ENCODE measurements around the gene HPCA. TPM values are rescaled to one million over a fixed set of nuclear protein-coding genes. Genes with fewer than 3 reads are reported as not detected.

The HPCA gene
- total RNA-seq (2014; rRNA removed; shearing (Covaris generic)) (not detected in 2 replicates), polyA plus RNA-seq (2016; fragmentation: Nextera tagmentation; extraction: Ambion mirVana) (not detected in 2 replicates)

DNA sequence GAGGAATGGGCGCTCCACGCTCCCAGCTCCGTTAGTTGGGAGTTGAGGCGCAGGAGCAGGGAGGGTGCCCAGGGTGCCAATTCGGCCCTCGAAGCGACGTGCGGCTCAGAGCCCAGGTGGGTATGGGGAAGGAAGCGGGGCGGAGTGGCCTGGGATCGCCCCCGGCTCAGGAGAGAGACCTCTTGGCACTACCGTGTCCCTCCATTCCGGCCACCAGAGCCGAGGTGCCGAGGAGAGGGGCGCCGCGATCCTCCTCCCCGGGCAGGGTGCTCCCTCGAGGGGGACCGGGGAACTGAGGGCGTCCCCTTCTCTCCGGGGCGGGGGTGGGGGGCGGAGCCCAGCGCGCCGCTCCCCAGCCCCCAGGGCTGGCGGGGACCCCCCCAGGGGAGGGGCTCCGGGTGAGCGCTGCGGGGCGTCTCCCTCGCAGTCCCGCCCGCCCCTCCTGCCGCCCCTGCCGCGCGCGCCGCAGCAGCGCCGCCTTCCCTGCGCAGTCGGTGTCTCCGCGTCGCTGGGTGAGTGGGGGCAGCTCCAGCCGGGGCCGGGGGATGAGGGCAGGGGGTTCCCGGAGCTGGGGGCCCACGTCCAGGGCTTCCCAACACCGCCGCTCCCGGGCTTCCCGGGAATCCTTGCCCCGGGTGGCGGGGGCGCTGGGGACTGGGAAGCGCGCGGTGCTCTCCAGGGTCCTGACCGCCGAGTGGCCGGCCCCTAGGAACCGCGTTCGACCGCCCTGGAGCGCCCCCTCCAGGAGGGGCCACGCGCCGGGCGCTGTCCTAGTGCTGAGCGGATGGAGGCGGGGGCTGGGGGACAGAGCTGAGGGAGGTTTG, at the start of gene HPCA:
Gene HPCA, plus strand, starts transcription at position 488 of the 824 bp plus-strand sequence. CDS start 2,408 bp downstream, outside the sequence.
- Histone ChIP-seq H3F3A (ENCODE audit: insufficient read depth) (no peaks in the 10 kb centered on the region), H2AFZ (no peak within 1 kb of the TSS), H3K4me3 (no peak within 1 kb of the TSS), H3K79me2 (ENCODE audit: insufficient read depth) (no peaks in the 10 kb centered on the region), H3K27ac (no peak within 1 kb of the TSS), H3K9me2 (ENCODE audit: insufficient read depth) (no peaks in the 10 kb centered on the region), H3K9ac (no peak within 1 kb of the TSS), H3K4me1 (ENCODE audit: insufficient read depth) (no peaks in the 10 kb centered on the region), H3K36me3 (ENCODE audit: low read depth) (no peaks in the 10 kb centered on the region), H3K4me2 (ENCODE audit: unreplicated experiment) (no peak within 1 kb of the TSS), H4K20me1 (ENCODE audit: insufficient read depth) (no peaks in the 10 kb centered on the region), H3K9me3 (ENCODE audit: low read depth) (no peaks in the 10 kb centered on the region), H3K27me3 (replicated peaks; ENCODE audit: insufficient read depth) (peaks cover 16% of the 10 kb centered on the region; the same call in 1 of the 2 replicates)
- in situ Hi-C loops (cut with MboI) = no loop called here
- TF ChIP-seq EZH2phosphoT487 (IDR thresholded peaks at IDR 0.05; ENCODE audit: insufficient read depth, low read depth) = no peak
- TF ChIP-seq EZH2 (IDR thresholded peaks at IDR 0.05; ENCODE audit: insufficient read depth, poor library complexity, severe bottlenecking) = no peak
- DNase-seq = peak; percentile 81
- WGBS, 2 experiments (ENCODE audit: low coverage in 1 of 2, low lambda C conversion rate in 2 of 2, missing lambda C conversion rate in 2 of 2) = 2 to 5% methylated on average over 4 to 37 of the region's 79 CpGs

DNA sequence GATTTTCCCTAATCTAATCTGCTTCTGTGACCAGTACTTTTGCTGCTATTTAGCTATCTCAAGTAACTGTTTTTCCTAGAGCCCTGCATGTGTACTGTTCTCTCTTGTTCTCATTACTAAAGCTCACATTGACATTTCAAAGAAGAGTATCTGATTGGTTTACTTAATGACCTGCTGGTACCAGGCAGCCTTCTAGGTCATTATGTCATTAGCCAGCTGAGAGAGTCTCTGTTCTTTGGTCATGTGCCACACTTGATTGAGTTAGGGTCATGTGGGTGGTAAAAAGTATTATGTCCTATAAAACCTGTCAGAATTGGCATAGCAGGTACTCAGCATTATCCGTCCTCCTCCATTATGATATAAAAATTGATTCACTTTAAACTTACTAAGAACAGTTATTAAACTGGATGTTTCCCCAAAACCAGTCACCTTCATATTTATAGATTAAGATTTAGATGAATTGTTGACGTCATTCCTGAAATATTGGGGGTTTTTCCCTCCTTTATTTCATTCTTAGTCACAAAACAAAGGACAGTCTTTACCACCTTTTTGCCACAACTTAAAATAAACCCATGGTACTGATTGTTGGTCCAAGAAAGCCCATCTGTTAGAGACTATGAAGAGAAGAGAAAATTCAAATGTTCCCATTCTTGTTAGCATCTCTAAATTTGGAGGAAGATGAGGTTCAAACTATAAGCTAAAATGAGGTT, 37.8 kb upstream of the HPCA start:
- H3K9ac ChIP-seq = no peak overlapping the region
- H3K9me2 ChIP-seq (ENCODE audit: insufficient read depth) = no peaks in the 10 kb centered on the region
- WGBS, 2 experiments (ENCODE audit: low coverage in 1 of 2, low lambda C conversion rate in 2 of 2, missing lambda C conversion rate in 2 of 2) = 48 to 52% methylated on average over 2 of the region's 2 CpGs
- DNase-seq = no peak
- TF ChIP-seq EZH2 (IDR thresholded peaks at IDR 0.05; ENCODE audit: insufficient read depth, poor library complexity, severe bottlenecking) (no peak), EZH2phosphoT487 (IDR thresholded peaks at IDR 0.05; ENCODE audit: insufficient read depth, low read depth) (no peak)
- H4K20me1 ChIP-seq (ENCODE audit: insufficient read depth) = no peaks in the 10 kb centered on the region
- in situ Hi-C loops (cut with MboI) = no loop called here
- H2AFZ ChIP-seq = no peak overlapping the region
- H3K4me3 ChIP-seq = no peak overlapping the region
- 0 out of 2 replicates have a peak, but pooled peaks cover 10% of the 10 kb centered on the region for H3K36me3 ChIP-seq (ENCODE audit: low read depth)
- no peaks in the 10 kb centered on the region for H3K4me1 ChIP-seq (ENCODE audit: insufficient read depth)
- H3K27me3 ChIP-seq (replicated peaks; ENCODE audit: insufficient read depth) = no peaks in the 10 kb centered on the region
- no peak overlapping the region for H3K27ac ChIP-seq
- no peaks in the 10 kb centered on the region for H3F3A ChIP-seq (ENCODE audit: insufficient read depth)
- H3K4me2 ChIP-seq (ENCODE audit: unreplicated experiment) = no peak overlapping the region
- H3K79me2 ChIP-seq (ENCODE audit: insufficient read depth) = no peaks in the 10 kb centered on the region
- H3K9me3 ChIP-seq (ENCODE audit: low read depth) = no peaks in the 10 kb centered on the region

DNA sequence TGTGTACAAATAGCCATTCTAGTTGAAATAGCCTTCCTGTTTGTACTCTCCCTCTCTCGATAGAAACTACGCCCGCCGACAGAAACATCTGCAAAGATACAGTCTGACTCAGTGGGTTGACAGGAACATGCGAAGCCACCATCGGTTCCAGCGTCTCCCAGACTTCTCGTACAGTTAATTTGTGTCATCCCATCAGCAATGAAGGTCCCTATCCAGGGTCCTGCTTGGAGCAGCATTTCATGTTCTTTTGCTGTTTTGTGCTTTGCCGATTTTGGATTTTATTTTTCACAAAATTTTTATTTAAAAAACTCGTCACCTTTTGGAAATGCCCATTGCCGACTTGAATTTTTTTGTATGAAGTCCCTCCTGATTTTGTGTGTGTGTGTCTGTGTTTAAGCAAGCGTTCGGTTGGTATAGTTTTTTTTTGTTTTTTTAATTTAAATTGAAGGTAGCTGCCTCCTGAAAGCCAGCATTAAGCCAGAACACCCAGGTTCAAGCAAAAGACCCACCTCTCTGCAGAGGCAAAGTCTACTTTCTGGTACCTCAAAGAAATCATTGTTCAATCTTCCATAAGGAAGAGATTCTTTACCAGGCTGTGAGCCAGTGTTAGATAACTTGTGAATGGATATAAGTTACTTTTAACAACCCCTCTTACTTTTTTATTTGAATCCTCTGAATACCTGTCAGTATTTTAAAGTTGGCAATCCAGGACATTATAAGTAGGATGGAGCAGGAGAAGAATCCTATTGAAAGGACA, 30.3 kb upstream of the HPCA start:
- Histone ChIP-seq H4K20me1 (ENCODE audit: insufficient read depth) (no peaks in the 10 kb centered on the region), H3K27ac (no peak overlapping the region), H3K4me3 (no peak overlapping the region), H3K79me2 (ENCODE audit: insufficient read depth) (no peaks in the 10 kb centered on the region), H3K36me3 (ENCODE audit: low read depth) (peaks cover 33% of the 10 kb centered on the region), H3K9me3 (ENCODE audit: low read depth) (no peaks in the 10 kb centered on the region), H3K9ac (no peak overlapping the region), H3K27me3 (replicated peaks; ENCODE audit: insufficient read depth) (no peaks in the 10 kb centered on the region), H3K4me1 (ENCODE audit: insufficient read depth) (no peaks in the 10 kb centered on the region), H3F3A (ENCODE audit: insufficient read depth) (no peaks in the 10 kb centered on the region), H3K9me2 (ENCODE audit: insufficient read depth) (no peaks in the 10 kb centered on the region), H3K4me2 (ENCODE audit: unreplicated experiment) (no peak overlapping the region), H2AFZ (no peak overlapping the region)
- in situ Hi-C loops (cut with MboI) = no loop called here
- no peak for DNase-seq
- TF ChIP-seq EZH2 (IDR thresholded peaks at IDR 0.05; ENCODE audit: insufficient read depth, poor library complexity, severe bottlenecking) (no peak), EZH2phosphoT487 (IDR thresholded peaks at IDR 0.05; ENCODE audit: insufficient read depth, low read depth) (no peak)
- 96 to 97% methylated on average over 13 of the region's 13 CpGs for WGBS, 2 experiments (ENCODE audit: low coverage in 1 of 2, low lambda C conversion rate in 2 of 2, missing lambda C conversion rate in 2 of 2)

DNA sequence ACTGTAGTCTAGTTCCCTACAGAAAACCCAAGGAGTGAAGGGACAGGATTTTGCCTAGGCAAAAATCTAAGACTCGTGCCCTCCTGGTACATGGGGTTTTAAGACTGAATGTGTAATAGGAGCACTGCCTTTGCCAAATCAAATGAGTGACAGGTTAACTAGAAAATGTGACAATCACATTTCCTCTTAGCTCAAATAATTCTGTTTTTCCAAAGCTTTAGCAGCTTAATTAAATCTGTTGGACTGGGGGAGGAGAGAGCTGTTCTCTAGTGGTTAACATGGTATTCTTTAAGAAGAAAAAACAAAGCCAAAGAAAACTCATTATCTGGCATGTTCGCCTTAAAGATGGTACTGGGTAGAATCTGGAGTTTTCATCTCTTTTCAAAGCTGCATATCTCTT, 28.2 kb upstream of the HPCA start:
- H3K36me3 ChIP-seq (ENCODE audit: low read depth) = peaks cover 33% of the 10 kb centered on the region
- H3K27ac ChIP-seq = no peak overlapping the region
- H3K4me2 ChIP-seq (ENCODE audit: unreplicated experiment) = no peak overlapping the region
- H3K9me2 ChIP-seq (ENCODE audit: insufficient read depth) = no peaks in the 10 kb centered on the region
- H3F3A ChIP-seq (ENCODE audit: insufficient read depth) = no peaks in the 10 kb centered on the region
- WGBS, 2 experiments (ENCODE audit: low coverage in 1 of 2, low lambda C conversion rate in 2 of 2, missing lambda C conversion rate in 2 of 2) = 96 to 98% methylated on average over 2 of the region's 2 CpGs
- H3K9me3 ChIP-seq (ENCODE audit: low read depth) = no peaks in the 10 kb centered on the region
- H3K27me3 ChIP-seq (replicated peaks; ENCODE audit: insufficient read depth) = no peaks in the 10 kb centered on the region
- DNase-seq = no peak
- in situ Hi-C loops (cut with MboI) = no loop called here
- no peak overlapping the region for H3K4me3 ChIP-seq
- no peaks in the 10 kb centered on the region for H4K20me1 ChIP-seq (ENCODE audit: insufficient read depth)
- no peak overlapping the region for H2AFZ ChIP-seq
- H3K4me1 ChIP-seq (ENCODE audit: insufficient read depth) = peaks cover 6% of the 10 kb centered on the region; the same call in 1 of the 2 replicates
- H3K79me2 ChIP-seq (ENCODE audit: insufficient read depth) = no peaks in the 10 kb centered on the region
- H3K9ac ChIP-seq = no peak overlapping the region
- TF ChIP-seq EZH2phosphoT487 (IDR thresholded peaks at IDR 0.05; ENCODE audit: insufficient read depth, low read depth) (no peak), EZH2 (IDR thresholded peaks at IDR 0.05; ENCODE audit: insufficient read depth, poor library complexity, severe bottlenecking) (no peak)

All from GM23248 (cell line).